Measurements from ENCODE around the gene NUP107.

NUP107 gene

GRCh38 chr12:68772714-68773113 lies 85.9 kb downstream of the NUP107 start:
- DNase-seq (ENCODE audit: low read depth in 1 of 2, low spot score in 1 of 2) = no peak

GRCh38 chr12:68773582-68773981 lies 86.8 kb downstream of the NUP107 start:
- DNase-seq (ENCODE audit: low read depth in 1 of 2, low spot score in 1 of 2) = no peak

- no peak for DNase-seq (ENCODE audit: low read depth in 1 of 2, low spot score in 1 of 2)
Observed at GRCh38 chr12:68775121-68775630, 88.4 kb downstream of the NUP107 start.

DNA sequence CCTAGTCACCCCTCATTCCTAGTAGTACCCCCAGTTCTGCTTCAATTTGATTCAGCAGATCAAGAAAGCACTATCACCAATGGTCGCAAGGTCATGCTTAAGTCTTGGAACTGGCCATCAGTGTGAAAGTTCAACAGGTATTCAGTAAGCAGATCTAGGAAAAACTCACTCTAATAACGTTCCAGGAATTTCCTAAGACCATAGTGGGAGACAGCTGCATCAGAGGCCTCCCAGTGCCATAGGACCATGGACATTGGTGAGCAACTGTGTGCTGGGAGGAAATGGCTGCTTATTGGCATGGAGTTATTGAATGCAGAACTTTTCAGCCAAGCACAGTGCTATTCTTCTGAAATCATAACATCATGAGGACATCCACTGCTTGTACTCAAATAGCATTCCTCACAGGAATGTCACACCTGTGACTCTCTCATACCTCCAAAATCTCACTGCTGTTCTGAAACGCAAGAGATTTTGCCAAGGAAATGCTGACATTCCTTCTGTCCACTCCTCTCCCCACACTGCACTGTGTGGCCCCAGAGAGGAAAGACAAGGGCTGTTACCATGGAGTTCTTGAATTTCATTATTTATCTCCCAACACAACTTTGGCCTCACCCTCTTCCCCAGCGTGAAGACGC lies 90.3 kb downstream of the NUP107 start:
- no peak for DNase-seq (ENCODE audit: low read depth in 1 of 2, low spot score in 1 of 2)

- DNase-seq (ENCODE audit: low read depth in 1 of 2, low spot score in 1 of 2) = no peak
Observed at GRCh38 chr12:68779280-68779679, 92.5 kb downstream of the NUP107 start.

DNA sequence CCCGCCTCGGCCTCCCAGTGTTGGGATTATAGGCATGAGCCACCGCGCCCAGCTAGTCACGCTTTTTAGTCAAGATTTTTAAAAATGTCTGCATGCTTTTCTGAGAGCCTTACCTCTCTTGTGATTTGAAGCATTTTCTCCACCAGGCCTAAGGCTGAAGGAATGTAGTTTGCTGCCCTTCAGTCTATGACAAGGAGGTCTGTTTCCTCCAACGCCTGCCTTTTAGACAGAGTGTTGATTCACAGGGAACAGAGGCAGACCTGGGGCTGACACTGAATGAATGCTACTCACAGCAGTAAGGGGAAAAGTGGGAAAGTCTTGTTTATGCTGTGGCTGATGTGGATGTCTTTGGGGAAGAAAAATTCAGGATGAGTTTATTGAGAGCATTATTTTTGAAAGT lies 94.0 kb downstream of the NUP107 start:
- no peak for DNase-seq (ENCODE audit: low read depth in 1 of 2, low spot score in 1 of 2)

DNA sequence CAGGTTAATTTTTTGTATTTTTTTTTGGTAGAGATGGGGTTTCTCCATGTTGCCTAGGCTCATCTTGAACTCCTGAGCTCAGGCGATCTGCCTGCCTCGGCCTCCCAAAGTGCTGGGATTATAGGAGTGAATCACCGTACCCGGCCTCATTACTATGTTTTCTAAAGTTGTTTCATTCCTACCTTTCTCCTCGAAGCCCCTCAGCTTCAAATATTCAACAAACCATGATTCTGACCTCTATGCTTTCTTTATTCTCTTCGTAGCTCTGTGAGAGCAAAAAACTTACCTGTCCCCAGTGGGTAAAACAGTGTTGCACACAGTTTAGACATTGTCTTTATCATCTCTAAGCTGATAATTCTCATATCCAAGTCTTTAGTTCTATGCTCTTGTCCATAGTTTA lies 95.0 kb downstream of the NUP107 start:
- DNase-seq (ENCODE audit: low read depth in 1 of 2, low spot score in 1 of 2) = no peak

DNA sequence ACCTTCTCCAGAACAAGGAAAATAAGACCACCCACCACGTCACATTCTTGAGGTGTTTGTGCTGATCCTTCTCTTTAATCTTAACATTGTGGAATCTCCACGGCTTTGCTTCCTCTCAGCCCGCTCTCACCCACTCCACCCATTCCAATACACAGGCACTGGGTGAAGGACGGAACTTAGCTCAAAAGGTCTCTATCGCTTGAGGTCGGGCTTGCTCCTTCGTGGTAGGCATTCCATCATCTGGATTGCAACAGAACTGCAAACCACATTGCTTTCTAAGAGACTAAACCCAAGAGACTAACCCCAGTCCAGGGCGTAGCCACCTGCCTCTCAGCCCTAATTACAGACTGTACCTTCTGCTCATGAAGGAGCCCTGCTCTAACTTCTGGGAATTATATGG lies 97.2 kb downstream of the NUP107 start:
- DNase-seq (ENCODE audit: low read depth in 1 of 2, low spot score in 1 of 2) = no peak

GRCh38 chr12:68785358-68785757 lies 98.6 kb downstream of the NUP107 start:
- no peak for DNase-seq (ENCODE audit: low read depth in 1 of 2, low spot score in 1 of 2)

- DNase-seq (ENCODE audit: low read depth in 1 of 2, low spot score in 1 of 2) = no peak
Observed at GRCh38 chr12:68785823-68786222, 99.0 kb downstream of the NUP107 start.

- DNase-seq (ENCODE audit: low read depth in 1 of 2, low spot score in 1 of 2) = no peak
Observed at GRCh38 chr12:68786929-68787328, 100.2 kb downstream of the NUP107 start.

DNA sequence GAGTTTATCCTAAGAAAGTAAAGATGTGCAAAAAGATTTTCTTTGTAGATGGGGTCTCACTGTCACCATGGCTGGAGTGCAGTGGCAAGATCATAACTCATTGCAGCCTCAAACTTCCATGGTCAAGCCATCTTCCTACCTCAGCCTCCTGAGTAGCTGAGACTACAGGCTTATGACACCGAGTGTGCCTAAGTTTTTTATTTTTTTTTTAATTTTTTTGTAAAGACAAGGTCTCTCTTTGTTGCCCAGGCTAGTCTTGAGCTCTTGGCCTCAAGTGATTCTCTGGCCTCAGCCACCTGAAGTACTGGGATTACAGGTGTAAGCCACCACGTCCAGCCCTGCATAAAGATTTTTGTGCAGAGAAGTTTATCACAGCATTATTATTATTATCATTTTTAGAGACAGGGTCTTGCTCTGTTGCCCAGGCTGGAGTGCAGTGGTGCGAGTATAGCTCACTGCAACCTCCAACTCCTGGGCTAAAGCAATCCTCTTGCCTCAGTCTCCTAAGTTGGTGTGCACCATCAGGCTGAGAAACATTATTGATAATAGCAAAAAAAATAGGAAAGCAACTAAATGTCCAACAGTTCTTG lies 101.9 kb downstream of the NUP107 start:
- DNase-seq (ENCODE audit: low read depth in 1 of 2, low spot score in 1 of 2) = no peak

- DNase-seq (ENCODE audit: low read depth in 1 of 2, low spot score in 1 of 2) = no peak
Observed at GRCh38 chr12:68789144-68789878, 102.5 kb downstream of the NUP107 start.

DNA sequence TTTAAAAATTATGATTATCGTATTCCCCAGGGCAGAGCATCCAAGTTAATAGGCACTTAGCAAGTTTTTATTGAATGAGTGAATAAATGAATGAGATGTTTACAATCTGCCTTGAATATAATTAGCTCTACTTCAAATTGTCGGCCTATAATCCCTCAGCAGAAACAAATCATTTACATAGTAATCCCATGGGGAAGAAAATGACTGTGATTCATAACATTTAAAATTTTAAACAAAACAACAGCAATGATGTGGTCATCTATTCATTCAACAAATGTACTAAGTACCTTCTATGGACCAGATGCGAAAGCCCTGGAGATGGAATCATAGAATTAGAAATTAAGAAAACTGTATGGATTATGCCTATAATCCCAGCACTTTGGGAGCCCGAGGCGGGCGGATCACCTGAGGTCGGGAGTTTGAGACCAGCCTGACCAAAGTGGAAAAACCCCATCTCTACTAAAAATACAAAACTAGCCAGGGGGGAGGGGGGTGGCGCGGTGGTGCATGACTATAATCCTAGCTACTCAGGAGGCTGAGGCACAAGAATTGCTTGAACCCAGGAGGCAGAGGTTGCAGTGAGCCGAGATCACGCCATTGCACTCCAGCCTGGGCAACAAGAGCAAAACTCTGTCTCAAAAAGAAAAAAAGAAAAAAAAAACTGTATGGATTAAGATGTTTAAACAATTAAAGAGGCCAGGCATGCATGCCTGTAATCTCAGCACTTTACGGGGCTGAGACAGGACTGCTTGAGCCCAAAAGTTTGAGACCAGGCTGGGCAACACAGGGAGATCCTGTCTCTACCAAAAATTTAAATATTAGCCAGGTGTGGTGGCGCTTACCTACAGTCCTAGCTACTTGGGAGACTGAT lies 103.5 kb downstream of the NUP107 start:
- DNase-seq (ENCODE audit: low read depth in 1 of 2, low spot score in 1 of 2) = no peak

DNA sequence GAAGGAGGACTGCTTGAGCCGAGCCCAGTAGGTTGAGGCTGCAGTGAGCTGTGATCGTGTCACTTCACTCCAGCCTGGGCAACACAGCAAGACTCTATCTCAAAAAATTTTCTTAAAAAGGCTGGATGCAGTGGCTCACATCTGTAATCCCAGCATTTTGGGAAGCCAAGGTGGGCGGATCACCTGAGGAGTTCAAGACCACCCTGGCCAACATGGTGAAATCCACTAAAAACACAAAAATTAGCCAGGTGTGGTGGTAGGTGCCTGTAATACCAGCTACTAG lies 104.1 kb downstream of the NUP107 start:
- no peak for DNase-seq (ENCODE audit: low read depth in 1 of 2, low spot score in 1 of 2)

DNA sequence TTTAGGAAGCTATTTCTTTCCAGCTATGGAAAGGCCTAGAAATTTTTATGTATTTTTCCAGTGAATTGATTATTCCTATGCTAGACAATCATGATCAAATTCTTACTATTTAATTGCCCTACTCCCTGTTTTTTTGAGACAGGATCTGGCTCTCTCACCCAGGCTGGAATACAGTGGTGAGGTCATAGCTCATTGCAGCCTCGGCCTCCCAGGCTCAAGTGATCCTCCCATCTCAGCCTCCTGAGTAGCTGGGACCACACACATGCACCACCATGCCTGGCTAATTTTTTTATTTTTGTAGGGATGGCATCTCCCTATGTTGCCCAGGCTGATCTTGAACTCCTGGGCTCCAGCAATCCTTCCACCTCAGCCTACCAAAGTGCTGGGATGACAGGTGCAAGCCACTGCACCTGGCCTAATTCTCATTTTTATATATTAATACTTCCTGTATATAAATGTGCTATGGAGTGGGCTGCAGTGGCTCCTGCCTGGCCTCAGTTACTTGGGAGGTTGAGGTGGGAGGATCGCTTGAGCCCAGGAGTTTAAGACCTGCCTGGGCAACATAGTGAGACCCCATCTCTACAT lies 105.2 kb downstream of the NUP107 start:
- no peak for DNase-seq (ENCODE audit: low read depth in 1 of 2, low spot score in 1 of 2)

GRCh38 chr12:68792952-68793351 lies 106.2 kb downstream of the NUP107 start:
- no peak for DNase-seq (ENCODE audit: low read depth in 1 of 2, low spot score in 1 of 2)

GRCh38 chr12:68793436-68793835 lies 106.7 kb downstream of the NUP107 start:
- no peak for DNase-seq (ENCODE audit: low read depth in 1 of 2, low spot score in 1 of 2)

DNA sequence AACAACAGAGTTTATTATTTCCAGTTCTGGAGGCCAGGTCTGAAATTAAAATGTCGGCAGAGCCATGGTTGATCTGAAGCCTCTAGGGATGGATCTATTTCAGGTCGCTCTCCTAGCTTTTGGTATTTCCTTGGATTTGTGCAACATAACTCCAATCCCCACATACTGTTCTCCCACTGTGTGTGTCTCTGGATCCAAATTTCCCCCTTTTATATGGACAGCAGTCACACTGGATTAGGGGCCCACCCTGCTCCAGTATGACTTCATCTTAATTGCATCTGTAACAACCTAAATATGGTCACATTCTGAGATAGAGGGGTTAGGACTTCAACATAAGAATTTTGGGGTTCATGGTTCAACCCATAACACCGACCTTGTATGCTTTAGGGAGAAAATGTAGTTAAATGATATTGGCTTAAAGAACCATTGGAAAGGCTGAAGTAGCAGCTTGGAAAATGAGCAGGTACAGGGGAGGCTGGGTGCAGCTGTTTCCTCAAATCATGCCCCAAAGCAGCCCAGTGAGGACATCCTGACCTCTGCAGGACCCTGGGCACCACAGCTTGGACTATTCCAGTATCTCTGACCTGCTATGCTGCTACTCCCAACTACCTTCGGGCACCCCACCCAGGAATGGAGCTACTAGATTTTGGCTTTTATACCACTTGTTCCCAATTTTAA lies 107.3 kb downstream of the NUP107 start:
- no peak for DNase-seq (ENCODE audit: low read depth in 1 of 2, low spot score in 1 of 2)

- DNase-seq (ENCODE audit: low read depth in 1 of 2, low spot score in 1 of 2) = no peak
Observed at GRCh38 chr12:68794653-68795251, 108.0 kb downstream of the NUP107 start.

All from stimulated activated CD4-positive, alpha-beta T cell treated with anti-CD3 and anti-CD28 coated beads, Interleukin-15, amount 100 ng/mL, for 1 hour (primary cell).